ENCODE measurements around the gene PQBP1. TPM values are rescaled to one million over a fixed set of nuclear protein-coding genes. Genes with fewer than 3 reads are reported as not detected.
A peak's percentile ranks its signal among the peaks of the same experiment; 100 is the strongest.

The PQBP1 gene
- total RNA-seq, 1 donor from 2014 or later = 108 TPM

DNA sequence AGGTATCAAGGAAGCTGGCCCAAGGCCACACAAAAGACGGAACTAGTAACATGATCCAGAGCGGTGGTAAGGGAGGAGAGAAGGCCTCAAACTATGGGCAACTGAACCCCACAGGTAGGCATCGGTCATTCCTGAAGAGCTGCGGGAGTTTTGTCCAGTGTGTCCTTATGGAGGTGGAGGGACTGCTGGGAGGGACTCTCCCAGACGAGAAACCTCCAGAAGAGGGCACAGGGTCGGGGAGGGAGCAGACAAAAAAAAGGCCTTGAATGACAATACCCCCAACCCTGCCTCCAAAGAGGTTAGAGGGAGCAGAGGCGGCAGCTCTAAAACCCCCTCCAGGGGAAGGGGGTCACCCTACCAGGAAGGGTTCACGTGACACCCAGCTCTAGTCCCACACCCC lies 6.5 kb downstream of the PQBP1 start:
- Histone ChIP-seq H3K4me3 (ENCODE audit: low read depth, low read length) (no peak overlapping the region), H3K36me3 (ENCODE audit: control insufficient read depth, insufficient read depth, low read length) (peaks cover 4% of the 10 kb centered on the region), H3K27me3 (ENCODE audit: control insufficient read depth, insufficient read depth, low read length) (no peaks in the 10 kb centered on the region)
- TF ChIP-seq, protein P1, sequence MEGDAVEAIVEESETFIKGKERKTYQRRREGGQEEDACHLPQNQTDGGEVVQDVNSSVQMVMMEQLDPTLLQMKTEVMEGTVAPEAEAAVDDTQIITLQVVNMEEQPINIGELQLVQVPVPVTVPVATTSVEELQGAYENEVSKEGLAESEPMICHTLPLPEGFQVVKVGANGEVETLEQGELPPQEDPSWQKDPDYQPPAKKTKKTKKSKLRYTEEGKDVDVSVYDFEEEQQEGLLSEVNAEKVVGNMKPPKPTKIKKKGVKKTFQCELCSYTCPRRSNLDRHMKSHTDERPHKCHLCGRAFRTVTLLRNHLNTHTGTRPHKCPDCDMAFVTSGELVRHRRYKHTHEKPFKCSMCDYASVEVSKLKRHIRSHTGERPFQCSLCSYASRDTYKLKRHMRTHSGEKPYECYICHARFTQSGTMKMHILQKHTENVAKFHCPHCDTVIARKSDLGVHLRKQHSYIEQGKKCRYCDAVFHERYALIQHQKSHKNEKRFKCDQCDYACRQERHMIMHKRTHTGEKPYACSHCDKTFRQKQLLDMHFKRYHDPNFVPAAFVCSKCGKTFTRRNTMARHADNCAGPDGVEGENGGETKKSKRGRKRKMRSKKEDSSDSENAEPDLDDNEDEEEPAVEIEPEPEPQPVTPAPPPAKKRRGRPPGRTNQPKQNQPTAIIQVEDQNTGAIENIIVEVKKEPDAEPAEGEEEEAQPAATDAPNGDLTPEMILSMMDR (IDR thresholded peaks at IDR 0.05; ENCODE audit: insufficient read depth, low read length, severe bottlenecking) = no peak
- FAIRE-seq (no peak), DNase-seq (ENCODE audit: low read depth) (no peak)

DNA sequence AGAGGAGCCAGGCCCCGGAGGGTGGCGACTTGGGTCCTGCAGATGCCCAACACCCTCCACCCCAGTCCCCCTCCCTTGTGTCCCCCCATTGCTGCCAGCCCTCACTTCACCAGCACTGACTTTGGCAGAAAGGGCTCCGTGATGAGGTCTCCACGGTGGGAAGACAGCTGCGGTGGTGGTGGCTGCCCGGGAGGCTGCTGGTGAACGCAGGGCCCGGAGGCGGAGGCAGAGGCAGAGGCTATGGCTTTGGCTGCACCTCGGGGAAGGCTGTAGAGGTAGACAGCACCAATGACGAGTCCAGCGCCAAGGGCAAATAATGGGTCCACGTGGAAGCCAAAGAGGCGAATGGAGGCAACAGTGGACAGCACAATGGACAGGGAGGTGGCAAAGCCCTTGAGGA lies 6.9 kb downstream of the PQBP1 start:
- DNase-seq (ENCODE audit: low read depth) = no peak
- TF ChIP-seq, protein P1 (IDR thresholded peaks at IDR 0.05; ENCODE audit: insufficient read depth, low read length, severe bottlenecking) = no peak

DNA sequence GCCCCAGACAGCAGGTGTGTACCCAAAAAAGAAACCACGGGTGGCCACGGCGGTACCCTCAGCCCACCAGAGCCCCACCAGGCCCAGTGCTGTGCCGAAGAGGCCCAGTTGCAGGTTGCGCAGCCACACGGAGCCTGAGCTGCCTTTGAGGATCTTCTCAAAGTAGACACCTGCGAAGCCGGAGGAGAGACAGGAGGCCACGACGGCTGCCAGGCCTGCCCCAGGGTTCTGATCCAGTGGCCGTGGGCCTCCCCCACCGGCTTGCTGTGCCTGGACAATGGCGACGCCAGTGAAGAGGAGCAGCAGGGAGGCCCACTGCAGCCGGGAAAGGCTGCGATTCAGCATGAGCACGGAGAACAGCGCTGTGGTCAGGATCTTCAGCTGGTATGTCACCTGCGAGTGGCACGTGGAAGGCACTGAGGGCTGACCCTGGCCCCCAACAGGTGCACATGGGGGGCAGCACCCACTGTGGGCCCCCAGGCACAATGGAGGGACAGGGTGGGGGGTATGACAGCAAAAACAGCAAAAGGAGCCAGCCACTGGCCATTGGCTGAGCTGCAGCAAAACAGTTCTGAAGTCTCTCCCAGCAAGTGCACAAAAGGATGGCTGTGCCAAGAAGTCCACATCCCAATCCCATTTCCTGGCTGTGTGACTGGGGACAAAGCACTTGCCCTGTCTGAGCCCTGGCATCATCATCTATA lies 7.5 kb downstream of the PQBP1 start:
- FAIRE-seq = peak; percentile 7

More for the DNA sequence above, 6.9 kb downstream of the PQBP1 start:
- FAIRE-seq = no peak
- Histone ChIP-seq H3K27me3 (ENCODE audit: control insufficient read depth, insufficient read depth, low read length) (no peaks in the 10 kb centered on the region), H3K4me3 (ENCODE audit: low read depth, low read length) (no peak overlapping the region), H3K36me3 (ENCODE audit: control insufficient read depth, insufficient read depth, low read length) (peaks cover 4% of the 10 kb centered on the region)

DNA sequence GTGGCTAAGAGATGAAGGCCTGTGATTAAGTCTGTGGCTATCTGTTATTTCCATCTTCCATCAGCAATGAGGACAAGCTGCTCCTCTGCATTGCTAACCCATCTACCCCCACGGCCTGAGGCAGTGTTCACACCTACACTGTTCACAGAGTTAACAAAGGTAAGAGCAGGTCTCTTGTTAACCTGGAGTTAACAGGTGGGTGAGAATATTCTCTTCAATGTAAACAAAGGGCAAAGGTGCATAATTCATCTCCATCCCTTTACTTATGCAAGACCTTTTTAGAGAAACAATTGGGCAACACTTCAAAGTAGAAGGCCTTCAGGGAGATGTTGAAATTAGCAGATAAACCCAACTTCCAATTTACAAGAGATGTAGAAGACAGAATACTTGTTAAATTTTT lies 10.9 kb downstream of the PQBP1 start:
- Histone ChIP-seq H3K4me3 (ENCODE audit: low read depth, low read length) (no peak overlapping the region), H3K27me3 (ENCODE audit: control insufficient read depth, insufficient read depth, low read length) (no peaks in the 10 kb centered on the region), H3K36me3 (ENCODE audit: control insufficient read depth, insufficient read depth, low read length) (peaks cover 2% of the 10 kb centered on the region)
- TF ChIP-seq, protein P1 (IDR thresholded peaks at IDR 0.05; ENCODE audit: insufficient read depth, low read length, severe bottlenecking) = no peak
- DNase-seq (ENCODE audit: low read depth) = no peak
- no peak for FAIRE-seq

More for the DNA sequence above, 7.5 kb downstream of the PQBP1 start:
- TF ChIP-seq, protein P1 (IDR thresholded peaks at IDR 0.05; ENCODE audit: insufficient read depth, low read length, severe bottlenecking) = no peak
- no peak overlapping the region for H3K4me3 ChIP-seq (ENCODE audit: low read depth, low read length)
- no peak for DNase-seq (ENCODE audit: low read depth)
- no peaks in the 10 kb centered on the region for H3K27me3 ChIP-seq (ENCODE audit: control insufficient read depth, insufficient read depth, low read length)
- peaks cover 4% of the 10 kb centered on the region for H3K36me3 ChIP-seq (ENCODE audit: control insufficient read depth, insufficient read depth, low read length)

DNA sequence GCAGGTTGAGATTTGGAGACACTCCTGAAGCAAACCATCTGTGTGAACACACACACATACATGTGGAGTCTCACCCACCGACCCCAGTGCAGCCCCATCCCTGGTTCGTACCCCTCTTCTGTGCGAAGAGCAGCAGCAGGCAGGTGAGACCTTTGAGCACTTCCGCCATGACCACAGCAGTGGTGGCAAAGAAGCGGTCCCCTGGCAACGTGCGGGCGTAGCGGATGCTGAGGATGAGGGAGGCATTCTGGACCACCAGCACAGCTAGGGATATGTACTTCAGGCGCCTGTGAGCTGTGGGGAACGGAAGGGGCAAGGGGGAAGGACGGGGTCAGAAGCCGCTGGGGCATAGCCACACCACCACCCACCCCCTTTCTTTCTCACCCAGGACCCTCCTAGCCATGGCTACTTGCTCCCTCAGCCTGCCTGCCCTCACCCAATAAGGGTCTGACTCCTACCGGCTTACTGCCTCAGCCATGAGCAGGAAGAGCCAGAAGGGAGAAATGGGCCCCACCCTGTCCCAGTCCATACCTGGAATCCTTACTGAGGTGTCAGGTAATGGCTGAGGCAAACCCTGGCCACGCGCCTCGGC lies 12.1 kb downstream of the PQBP1 start:
- TF ChIP-seq, protein P1 (IDR thresholded peaks at IDR 0.05; ENCODE audit: insufficient read depth, low read length, severe bottlenecking) = no peak
- H3K4me3 ChIP-seq (ENCODE audit: low read depth, low read length) = no peak overlapping the region
- DNase-seq (ENCODE audit: low read depth) (no peak), FAIRE-seq (no peak)
- no peaks in the 10 kb centered on the region for H3K27me3 ChIP-seq (ENCODE audit: control insufficient read depth, insufficient read depth, low read length)
- peaks cover 2% of the 10 kb centered on the region for H3K36me3 ChIP-seq (ENCODE audit: control insufficient read depth, insufficient read depth, low read length)
